Inflammatory macrophage treated with lipopolysaccharide for 4 hours (primary cell): ENCODE measurements around the gene CENPB.
"Not testable (repeated sequence)": the region's sequence is repeated elsewhere in the genome, so short reads cannot be mapped to it uniquely, and the experiment has no call there.

Experiments used
- DNase-seq: peaks from one replicate; pipeline ENCODE4 v3.0.0-alpha.2; 2020

The CENPB gene

DNA sequence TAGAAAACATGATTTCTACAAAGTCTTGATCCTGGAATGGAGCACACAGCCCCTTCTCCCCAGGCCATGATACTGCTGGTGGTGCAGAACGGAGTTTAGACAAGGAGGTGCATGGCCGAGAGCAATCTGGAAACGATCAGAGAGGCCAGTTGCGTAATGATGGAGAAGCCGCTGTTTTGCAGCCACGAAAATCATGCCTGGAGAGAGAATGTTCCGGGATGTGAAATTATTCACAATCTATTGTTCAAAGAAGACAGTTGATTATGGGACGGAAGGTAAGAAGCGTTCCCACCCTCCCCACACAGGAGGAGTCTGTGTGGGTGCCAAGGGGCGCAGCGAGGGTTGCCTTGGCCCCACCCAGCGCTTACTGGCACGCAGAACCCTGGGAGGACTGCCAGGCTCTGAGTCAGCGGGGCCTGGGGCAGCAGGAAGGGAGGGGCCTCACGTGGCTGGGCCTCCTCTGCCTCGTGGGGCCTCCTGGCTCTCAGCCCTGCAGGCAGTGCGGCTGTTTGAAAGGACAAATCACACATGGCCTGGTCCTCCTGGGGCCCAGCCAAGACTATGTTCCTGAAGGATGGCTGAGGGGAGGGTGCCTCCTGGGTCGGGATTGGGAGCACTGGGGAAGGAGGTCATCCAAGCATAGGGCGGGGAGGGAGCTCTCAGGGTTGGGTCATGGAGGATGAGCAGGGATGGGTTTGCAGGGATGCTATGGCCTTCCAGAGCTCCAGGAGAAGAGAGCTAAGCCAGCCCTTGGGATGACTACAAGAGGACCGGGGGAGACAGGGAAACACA, 25.1 kb upstream of the CENPB start:
- peak; percentile 94 for DNase-seq

GRCh38 chr20:3808544-3808943, 22.0 kb upstream of the CENPB start:
- DNase-seq, result no peak

DNA sequence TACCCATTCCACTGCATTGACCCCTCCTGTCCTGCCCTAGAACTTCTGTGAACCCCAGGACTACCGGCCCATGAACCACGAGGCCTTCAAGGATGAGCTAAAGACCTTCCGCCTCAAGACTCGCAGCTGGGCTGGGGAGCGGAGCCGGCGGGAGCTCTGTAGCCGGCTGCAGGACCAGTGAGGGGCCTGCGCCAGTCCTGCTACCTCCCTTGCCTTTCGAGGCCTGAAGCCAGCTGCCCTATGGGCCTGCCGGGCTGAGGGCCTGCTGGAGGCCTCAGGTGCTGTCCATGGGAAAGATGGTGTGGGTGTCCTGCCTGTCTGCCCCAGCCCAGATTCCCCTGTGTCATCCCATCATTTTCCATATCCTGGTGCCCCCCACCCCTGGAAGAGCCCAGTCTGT, 18.2 kb upstream of the CENPB start:
- DNase-seq, result no peak

DNA sequence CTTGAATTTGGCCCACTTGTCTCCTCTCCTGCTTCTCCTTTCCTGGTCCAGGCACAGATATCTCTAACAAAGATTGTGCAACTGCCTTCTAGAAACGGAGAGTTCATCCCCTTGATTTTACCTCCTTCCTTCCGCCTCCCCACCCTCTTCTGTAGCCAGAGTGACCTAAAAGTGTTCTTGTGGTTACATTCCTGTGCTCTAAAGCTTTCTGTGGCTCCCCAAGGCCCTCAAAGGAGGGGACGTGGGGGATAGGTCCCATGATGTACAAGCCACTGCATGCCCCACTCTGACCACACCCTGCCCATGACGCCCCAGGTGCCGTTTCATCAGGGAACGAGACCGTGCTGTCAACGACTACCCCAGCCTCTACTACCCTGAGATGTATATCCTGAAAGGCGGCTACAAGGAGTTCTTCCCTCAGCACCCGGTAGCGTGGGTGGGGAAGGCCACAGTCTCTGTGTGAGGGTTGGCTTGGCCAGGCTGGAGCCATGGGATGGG, 17.8 kb upstream of the CENPB start:
- DNase-seq, result no peak

- DNase-seq, result no peak
These were observed 17.3 kb upstream of the CENPB start for GRCh38 chr20:3803854-3804253.

DNA sequence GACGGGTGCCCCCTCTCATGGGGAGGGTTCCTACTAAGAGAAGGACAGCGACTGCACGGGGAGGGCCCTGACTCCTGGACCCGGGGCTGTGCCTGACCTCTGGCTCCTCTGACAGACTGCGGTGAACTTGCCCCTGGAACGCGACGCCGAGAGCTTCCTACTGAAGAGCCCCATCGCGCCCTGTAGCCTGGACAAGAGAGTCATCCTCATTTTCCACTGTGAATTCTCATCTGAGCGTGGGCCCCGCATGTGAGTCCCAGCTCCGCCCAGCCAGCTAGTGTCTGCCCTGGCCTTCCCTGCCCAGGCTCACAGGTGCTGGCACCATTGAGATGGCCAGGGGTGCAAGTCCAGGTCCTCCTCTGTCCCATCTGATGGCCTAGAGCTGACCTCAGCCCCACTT, 16.7 kb upstream of the CENPB start:
- no peak for DNase-seq

DNA sequence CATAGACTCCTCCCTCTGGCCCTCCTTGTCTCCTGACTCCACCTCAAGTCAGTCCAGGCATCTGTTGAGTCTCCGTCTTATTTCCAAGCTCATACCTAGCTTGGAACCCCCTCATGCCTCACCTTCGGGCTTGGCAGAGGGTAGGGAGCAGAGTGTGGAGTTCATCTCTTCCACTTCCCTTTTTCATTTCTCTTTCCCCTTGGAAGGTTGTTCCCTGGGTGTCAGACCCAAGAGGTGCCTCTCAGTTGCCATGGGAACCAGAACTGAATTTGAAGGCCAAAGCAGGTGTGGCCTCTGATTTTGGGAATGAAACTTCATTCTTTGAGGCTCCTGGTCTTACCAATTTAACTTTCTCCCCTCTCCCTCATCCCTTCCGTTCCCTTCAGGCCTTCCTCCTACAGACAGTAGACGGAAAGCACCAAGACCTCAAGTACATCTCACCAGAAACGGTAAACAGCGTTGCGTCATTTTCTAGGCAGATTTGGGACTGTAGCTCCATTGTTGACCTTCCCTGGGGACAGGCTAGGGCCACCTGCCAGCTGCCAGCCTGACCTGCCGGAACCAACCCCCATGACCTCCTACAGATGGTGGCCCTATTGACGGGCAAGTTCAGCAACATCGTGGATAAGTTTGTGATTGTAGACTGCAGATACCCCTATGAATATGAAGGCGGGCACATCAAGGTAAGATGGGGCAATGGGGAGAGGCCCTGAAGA, 16.1 kb upstream of the CENPB start:
- DNase-seq, result no peak

- no peak for DNase-seq
These were observed 15.3 kb upstream of the CENPB start for GRCh38 chr20:3801846-3802245.

GRCh38 chr20:3801299-3801698, 14.8 kb upstream of the CENPB start:
- DNase-seq, result no peak

GRCh38 chr20:3800878-3801260, 14.3 kb upstream of the CENPB start:
- no peak for DNase-seq

- no peak for DNase-seq
These were observed 13.8 kb upstream of the CENPB start for GRCh38 chr20:3800256-3800877.

DNA sequence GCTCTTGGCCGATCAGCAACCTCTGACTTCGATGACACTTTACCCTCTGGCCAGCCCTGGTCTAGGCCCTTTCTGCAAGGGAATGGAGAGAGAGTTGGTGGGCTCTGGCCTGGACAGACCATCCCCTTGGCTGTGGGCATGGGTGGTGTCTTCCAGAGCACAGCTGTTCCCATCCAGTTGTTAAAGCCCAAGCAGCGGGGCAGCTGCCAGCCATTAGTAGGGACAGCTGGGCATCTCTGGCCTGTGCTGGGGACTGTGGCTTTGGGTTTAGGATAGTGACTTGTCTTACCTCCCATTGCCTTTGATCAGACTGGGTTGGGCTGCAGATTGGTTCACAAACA, 12.3 kb upstream of the CENPB start:
- no peak for DNase-seq

- DNase-seq, result no peak
These were observed 11.8 kb upstream of the CENPB start for GRCh38 chr20:3798373-3798768.

- DNase-seq, result peak; percentile 81
These were observed 11.2 kb upstream of the CENPB start for GRCh38 chr20:3797592-3798372.

DNA sequence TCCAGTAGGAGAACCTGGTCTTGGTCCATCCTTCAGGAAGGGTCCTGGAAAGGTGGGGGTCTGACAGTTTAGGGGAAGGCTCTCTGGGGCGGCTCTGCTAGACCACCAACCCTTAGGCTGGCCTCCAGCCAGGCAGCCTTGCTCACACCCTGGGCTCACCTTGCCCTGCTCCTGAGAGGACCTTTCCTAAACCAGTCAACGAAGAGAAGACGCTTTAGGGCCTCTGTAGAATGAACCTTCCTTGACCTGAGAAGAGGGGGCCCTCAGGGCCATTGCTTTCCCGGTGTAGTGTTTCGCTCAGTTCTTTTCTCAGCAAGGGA, 10.6 kb upstream of the CENPB start:
- no peak for DNase-seq

- DNase-seq, result no peak
These were observed 10.1 kb upstream of the CENPB start for GRCh38 chr20:3796477-3797225.

- DNase-seq, result peak; percentile 91
These were observed 9.2 kb upstream of the CENPB start, which contains the start of gene CDC25B for GRCh38 chr20:3795511-3796468. Gene CDC25B (plus strand): TSS chr20:3796310. CDS start chr20:3796532, 222 bp downstream.

DNA sequence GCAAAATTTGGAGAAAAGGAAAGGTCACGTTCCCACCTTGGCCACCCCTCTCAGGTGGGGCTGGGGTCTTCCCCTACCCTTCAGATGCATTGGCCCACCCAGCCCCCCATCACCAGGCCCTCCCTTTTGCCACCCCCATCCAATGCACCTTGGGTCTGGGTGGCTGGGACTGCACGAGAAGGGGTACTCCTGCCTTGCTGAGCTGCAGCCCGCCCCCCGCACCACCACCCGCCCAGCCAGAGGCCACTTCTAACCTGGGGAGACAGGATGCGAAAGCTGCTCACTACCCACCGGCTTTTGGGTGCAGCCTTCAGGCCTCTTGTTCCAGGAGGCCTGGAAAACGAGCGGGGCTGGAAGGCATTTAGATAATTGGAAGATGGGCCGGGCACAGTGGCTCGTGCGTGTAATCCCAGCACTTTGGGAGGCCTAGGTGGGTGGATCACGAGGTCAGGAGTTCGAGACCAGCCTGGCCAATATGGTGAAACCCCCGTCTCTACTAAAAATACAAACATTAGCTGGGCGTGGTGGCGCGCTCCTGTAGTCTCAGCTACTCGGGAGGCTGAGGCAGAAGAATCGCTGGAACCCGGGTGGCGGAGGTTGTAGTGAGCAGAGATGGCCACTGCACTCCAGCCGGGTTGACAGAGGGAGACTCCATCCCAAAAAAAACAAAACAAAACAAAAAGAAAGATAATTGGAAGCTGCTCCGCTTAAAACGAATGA, 8.3 kb upstream of the CENPB start:
- DNase-seq, result no peak

DNA sequence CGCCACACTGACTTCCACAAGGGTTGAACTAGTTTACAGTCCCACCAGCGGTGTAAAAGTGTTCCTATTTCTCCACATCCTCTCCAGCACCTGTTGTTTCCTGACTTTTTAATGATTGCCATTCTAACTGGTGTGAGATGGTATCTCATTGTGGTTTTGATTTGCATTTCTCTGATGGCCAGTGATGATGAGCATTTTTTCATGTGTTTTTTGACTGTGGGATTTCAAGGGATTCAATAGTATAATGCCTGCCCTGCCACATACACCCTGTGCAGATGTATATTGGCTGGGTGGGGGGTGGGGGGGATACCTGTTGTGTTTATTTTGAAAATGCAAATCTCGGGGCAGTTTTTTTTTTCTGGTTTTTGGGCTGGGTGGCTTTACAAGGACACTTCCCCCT, 7.6 kb upstream of the CENPB start:
- not testable (repeated sequence) for DNase-seq

- not testable (repeated sequence) for DNase-seq
These were observed 2.7 kb upstream of the CENPB start for GRCh38 chr20:3789201-3789600.
